GM06990 (cell line): ENCODE results near the gene ZBTB32.

Experiments used
- DNase-seq: peaks from one replicate; pipeline ENCODE4 v3.0.0-alpha.2; 2011; ENCODE audit not compliant: insufficient read length; ENCODE audit errors: extremely low read depth
- H3K27me3 ChIP-seq: replicated peaks from 2 replicates; pipeline ENCODE4 v1.6.0; 2011; ENCODE audit warnings: low read length; ENCODE audit not compliant: control insufficient read depth, insufficient read depth
- H3K36me3 ChIP-seq: 2 replicates; pipeline ENCODE4 v1.5.1; 2011; ENCODE audit warnings: low read length; ENCODE audit not compliant: control insufficient read depth, insufficient read depth
- H3K4me3 ChIP-seq: replicated peaks from 2 replicates; pipeline ENCODE4 v1.5.1; 2011; ENCODE audit warnings: low read depth, mild to moderate bottlenecking, control low read depth, low read length
- TF ChIP-seq, protein P1 (sequence below): IDR thresholded peaks from 2 replicates; pipeline ENCODE4 v1.5.1; 2011; ENCODE audit warnings: low read length, control low read depth, mild to moderate bottlenecking, inconsistent platforms; ENCODE audit not compliant: insufficient read depth, poor library complexity, severe bottlenecking

Gene ZBTB32

DNA sequence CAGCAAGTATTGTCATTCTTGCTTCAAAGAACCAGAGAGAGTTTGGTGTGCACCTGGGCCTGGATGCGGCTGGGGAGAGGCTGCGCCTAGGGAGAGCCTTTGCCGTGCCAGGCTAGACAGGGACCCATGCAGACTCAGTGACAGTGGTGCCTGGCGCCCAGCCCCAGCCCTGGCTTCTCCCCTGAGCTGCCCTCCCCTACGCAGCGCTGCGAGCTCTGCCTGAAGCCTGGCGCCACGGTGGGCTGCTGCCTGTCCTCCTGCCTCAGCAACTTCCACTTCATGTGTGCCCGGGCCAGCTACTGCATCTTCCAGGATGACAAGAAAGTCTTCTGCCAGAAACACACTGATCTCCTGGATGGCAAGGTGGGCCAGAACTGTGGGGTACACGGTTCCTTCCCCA, 25.4 kb downstream of the ZBTB32 start:
- DNase-seq, result no peak
- H3K36me3 ChIP-seq, result peaks cover 73% of the 10 kb centered on the region
- H3K27me3 ChIP-seq, result no peaks in the 10 kb centered on the region
- TF ChIP-seq, protein P1, sequence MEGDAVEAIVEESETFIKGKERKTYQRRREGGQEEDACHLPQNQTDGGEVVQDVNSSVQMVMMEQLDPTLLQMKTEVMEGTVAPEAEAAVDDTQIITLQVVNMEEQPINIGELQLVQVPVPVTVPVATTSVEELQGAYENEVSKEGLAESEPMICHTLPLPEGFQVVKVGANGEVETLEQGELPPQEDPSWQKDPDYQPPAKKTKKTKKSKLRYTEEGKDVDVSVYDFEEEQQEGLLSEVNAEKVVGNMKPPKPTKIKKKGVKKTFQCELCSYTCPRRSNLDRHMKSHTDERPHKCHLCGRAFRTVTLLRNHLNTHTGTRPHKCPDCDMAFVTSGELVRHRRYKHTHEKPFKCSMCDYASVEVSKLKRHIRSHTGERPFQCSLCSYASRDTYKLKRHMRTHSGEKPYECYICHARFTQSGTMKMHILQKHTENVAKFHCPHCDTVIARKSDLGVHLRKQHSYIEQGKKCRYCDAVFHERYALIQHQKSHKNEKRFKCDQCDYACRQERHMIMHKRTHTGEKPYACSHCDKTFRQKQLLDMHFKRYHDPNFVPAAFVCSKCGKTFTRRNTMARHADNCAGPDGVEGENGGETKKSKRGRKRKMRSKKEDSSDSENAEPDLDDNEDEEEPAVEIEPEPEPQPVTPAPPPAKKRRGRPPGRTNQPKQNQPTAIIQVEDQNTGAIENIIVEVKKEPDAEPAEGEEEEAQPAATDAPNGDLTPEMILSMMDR, result no peak
- H3K4me3 ChIP-seq, result no peak overlapping the region

DNA sequence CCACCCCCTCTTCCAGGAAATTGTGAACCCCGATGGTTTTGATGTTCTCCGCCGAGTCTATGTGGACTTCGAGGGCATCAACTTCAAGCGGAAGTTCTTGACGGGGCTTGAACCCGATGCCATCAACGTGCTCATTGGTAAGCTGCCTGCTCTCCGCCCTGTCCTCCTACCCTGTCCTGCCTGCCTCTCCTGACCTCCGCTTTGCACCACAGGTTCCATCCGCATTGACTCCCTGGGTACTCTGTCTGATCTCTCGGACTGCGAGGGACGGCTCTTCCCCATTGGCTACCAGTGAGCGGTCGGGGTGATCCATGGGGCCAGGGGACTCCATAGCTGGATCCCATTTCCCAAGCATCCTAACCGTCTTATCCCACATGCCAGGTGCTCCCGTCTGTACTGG, 26.0 kb downstream of the ZBTB32 start:
- TF ChIP-seq, protein P1, result no peak
- no peaks in the 10 kb centered on the region for H3K27me3 ChIP-seq
- peaks cover 73% of the 10 kb centered on the region for H3K36me3 ChIP-seq
- H3K4me3 ChIP-seq, result no peak overlapping the region
- no peak for DNase-seq

GRCh38 chr19:35731353-35731752, 27.0 kb downstream of the ZBTB32 start:
- H3K36me3 ChIP-seq, result peaks cover 69% of the 10 kb centered on the region
- DNase-seq, result no peak

DNA sequence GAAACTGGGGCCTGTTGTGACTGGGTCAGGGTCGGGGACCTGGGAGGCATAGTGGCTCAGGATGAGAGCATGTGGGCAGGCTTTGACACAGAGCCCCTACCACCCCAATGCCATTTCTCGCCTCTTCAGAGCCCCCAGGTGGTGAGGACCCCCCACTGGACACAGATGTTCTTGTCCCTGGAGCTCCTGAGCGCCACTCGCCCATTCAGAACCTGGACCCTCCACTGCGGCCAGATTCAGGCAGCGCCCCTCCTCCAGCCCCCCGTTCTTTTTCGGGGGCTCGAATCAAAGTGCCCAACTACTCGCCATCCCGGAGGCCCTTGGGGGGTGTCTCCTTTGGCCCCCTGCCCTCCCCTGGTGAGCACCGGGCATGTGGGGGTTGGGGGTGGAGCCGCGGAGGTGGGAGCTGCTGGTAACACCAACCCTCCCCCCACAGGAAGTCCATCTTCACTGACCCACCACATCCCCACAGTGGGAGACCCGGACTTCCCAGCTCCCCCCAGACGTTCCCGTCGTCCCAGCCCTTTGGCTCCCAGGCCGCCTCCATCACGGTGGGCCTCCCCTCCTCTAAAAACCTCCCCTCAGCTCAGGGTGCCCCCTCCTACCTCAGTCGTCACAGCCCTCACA, 27.5 kb downstream of the ZBTB32 start:
- TF ChIP-seq, protein P1, result no peak
- Histone ChIP-seq H3K27me3 (no peaks in the 10 kb centered on the region), H3K4me3 (no peak overlapping the region), H3K36me3 (peaks cover 70% of the 10 kb centered on the region)
- no peak for DNase-seq

More at GRCh38 chr19:35731353-35731752, 27.0 kb downstream of the ZBTB32 start:
- H3K4me3 ChIP-seq, result no peak overlapping the region
- TF ChIP-seq, protein P1, result no peak
- H3K27me3 ChIP-seq, result no peaks in the 10 kb centered on the region

DNA sequence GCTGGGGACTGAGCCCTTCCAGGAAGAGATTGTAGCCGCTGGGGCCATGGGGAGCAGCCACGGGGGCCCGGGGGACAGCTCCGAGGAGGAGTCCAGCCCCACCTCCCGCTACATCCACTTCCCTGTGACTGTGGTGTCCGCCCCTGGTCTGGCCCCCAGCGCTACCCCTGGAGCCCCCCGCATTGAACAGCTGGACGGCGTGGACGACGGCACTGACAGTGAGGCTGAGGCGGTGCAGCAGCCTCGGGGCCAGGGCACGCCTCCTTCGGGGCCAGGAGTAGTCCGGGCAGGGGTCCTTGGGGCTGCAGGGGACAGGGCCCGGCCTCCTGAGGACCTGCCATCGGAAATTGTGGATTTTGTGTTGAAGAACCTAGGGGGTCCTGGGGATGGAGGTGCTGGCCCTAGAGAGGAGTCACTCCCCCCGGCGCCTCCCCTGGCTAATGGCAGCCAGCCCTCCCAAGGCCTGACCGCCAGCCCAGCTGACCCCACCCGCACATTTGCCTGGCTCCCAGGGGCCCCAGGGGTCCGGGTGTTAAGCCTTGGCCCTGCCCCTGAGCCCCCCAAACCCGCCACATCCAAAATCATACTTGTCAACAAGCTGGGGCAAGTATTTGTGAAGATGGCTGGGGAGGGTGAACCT, 28.3 kb downstream of the ZBTB32 start:
- Histone ChIP-seq H3K36me3 (peaks cover 66% of the 10 kb centered on the region), H3K4me3 (no peak overlapping the region), H3K27me3 (no peaks in the 10 kb centered on the region)
- DNase-seq, result no peak
- TF ChIP-seq, protein P1, result no peak
